ENCODE results near the gene NR1I3.

NR1I3 gene, protein sequence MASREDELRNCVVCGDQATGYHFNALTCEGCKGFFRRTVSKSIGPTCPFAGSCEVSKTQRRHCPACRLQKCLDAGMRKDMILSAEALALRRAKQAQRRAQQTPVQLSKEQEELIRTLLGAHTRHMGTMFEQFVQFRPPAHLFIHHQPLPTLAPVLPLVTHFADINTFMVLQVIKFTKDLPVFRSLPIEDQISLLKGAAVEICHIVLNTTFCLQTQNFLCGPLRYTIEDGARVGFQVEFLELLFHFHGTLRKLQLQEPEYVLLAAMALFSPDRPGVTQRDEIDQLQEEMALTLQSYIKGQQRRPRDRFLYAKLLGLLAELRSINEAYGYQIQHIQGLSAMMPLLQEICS

DNA sequence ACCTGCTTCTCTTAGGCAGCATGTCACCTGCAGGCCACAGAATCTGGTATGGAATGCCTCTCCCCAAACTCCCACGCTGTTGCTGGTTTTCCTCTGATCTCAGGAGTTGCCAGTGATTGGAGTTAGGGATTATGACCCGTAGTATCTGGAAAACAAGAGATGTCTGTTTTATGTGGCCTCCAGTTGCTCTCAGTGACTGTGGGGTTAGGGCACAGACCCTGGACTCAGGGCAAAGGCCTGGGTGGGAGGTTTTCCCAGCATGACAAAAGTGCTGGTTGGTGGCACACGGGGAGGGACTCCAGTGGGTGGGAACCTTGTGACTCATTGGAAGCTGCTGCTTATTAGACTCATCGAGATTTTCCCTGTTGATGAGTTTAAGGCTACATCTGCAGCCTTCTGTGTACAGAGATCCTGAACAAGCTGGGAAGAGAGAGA lies at the start of gene NR1I3:
Gene NR1I3 (minus strand): TSS at position 165 of the 435 bp plus-strand sequence. CDS start 1,638 bp downstream, outside the sequence.
- no peak for TF ChIP-seq POLR2A (IDR thresholded peaks at IDR 0.05; ENCODE audit: extremely low read depth, insufficient read length)
- TF ChIP-seq, protein P1, sequence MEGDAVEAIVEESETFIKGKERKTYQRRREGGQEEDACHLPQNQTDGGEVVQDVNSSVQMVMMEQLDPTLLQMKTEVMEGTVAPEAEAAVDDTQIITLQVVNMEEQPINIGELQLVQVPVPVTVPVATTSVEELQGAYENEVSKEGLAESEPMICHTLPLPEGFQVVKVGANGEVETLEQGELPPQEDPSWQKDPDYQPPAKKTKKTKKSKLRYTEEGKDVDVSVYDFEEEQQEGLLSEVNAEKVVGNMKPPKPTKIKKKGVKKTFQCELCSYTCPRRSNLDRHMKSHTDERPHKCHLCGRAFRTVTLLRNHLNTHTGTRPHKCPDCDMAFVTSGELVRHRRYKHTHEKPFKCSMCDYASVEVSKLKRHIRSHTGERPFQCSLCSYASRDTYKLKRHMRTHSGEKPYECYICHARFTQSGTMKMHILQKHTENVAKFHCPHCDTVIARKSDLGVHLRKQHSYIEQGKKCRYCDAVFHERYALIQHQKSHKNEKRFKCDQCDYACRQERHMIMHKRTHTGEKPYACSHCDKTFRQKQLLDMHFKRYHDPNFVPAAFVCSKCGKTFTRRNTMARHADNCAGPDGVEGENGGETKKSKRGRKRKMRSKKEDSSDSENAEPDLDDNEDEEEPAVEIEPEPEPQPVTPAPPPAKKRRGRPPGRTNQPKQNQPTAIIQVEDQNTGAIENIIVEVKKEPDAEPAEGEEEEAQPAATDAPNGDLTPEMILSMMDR (IDR thresholded peaks at IDR 0.05; ENCODE audit: low read depth, low read length), result no peak
- TF ChIP-seq, protein P2, sequence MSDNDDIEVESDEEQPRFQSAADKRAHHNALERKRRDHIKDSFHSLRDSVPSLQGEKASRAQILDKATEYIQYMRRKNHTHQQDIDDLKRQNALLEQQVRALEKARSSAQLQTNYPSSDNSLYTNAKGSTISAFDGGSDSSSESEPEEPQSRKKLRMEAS (IDR thresholded peaks at IDR 0.05; ENCODE audit: low read depth, low read length), result no peak
- no peak for TF ChIP-seq MYC (IDR thresholded peaks at IDR 0.05; ENCODE audit: low read depth, low read length)
- H3K4me3 ChIP-seq (ENCODE audit: low read depth, low read length), result no peak within 1 kb of the TSS

DNA sequence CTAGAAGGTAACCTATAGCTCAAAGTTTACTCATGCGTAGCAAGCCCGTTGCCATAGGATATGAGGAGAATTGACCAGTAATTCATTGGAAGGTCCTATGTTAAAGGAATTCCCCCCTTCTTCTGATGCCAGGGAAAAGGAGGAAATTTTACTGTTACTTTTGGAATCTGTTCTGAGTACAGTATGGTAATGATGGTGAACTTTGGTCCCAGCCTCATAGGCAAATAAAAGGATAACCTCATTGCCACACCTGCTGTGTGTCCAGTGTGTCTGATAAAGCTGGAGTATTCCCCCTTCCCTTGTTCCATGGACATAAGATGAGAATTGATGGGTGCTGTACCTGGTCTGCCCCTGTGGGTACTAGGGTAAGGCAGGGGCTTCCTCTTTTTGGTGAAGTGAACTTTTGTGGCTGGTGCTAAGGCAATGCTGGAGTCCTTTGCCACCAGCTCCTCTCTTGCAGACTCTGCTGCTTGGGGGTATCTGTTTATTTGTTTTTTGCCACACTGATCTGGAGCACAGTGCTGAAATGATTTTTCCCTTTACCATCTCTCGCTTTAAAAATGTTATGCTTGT lies 49.6 kb upstream of the NR1I3 start:
- TF ChIP-seq, protein P1 (IDR thresholded peaks at IDR 0.05; ENCODE audit: low read depth, low read length), result no peak
- TF ChIP-seq MYC (IDR thresholded peaks at IDR 0.05; ENCODE audit: low read depth, low read length), result no peak
- TF ChIP-seq, protein P2 (IDR thresholded peaks at IDR 0.05; ENCODE audit: low read depth, low read length), result no peak
- no peak for TF ChIP-seq POLR2A (IDR thresholded peaks at IDR 0.05; ENCODE audit: extremely low read depth, insufficient read length)
- DNase-seq (ENCODE audit: low read depth), result peak; percentile 21

More for the DNA sequence above, at the start of gene NR1I3:
- no peak for DNase-seq (ENCODE audit: low read depth)

DNA sequence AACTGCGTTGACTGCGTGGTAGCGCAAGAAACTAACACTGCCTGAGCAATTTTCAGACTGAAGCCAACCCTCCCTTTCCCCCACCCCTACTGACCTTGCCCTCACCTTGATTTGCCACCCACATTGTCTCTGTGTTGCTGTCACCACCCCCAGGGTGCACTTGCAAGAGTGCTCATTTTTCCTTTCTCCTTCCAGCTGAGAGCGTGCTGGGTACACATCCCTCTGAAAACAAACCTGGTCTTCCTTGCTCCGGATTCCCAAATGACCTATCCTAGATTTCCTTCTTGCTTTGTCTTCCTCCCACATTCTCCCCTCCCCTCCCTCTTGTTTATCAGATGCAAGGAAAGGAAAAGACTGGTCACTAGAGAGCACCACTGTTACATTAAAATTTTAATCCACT lies 47.5 kb upstream of the NR1I3 start:
- DNase-seq (ENCODE audit: low read depth), result no peak
- no peak for TF ChIP-seq MYC (IDR thresholded peaks at IDR 0.05; ENCODE audit: low read depth, low read length)
- no peak for TF ChIP-seq POLR2A (IDR thresholded peaks at IDR 0.05; ENCODE audit: extremely low read depth, insufficient read length)
- TF ChIP-seq, protein P2 (IDR thresholded peaks at IDR 0.05; ENCODE audit: low read depth, low read length), result no peak
- TF ChIP-seq, protein P1 (IDR thresholded peaks at IDR 0.05; ENCODE audit: low read depth, low read length), result no peak
- no peak overlapping the region for H3K4me3 ChIP-seq (ENCODE audit: low read depth, low read length)

More for the DNA sequence above, 49.6 kb upstream of the NR1I3 start:
- H3K4me3 ChIP-seq (ENCODE audit: low read depth, low read length), result no peak overlapping the region

DNA sequence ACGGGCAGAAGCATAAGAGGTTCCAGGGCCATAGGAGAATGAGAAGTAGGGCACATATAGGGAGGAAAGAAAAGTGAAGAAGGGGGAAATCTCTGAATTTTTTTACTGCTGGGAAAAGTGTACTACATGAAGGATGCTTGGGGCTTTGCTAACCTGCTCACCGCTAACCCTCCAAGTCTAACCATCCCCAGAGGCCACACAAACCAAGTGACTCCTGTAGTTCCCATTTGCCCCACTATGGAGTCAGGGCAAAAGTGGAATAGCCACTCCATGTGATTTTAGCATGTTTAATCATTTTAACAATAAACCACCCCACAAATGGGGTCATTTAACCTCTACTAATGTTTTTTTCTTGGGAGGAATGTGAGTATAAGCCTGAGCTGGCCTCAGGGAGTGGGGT lies 47.1 kb upstream of the NR1I3 start:
- DNase-seq (ENCODE audit: low read depth), result no peak
- H3K4me3 ChIP-seq (ENCODE audit: low read depth, low read length), result no peak overlapping the region
- no peak for TF ChIP-seq POLR2A (IDR thresholded peaks at IDR 0.05; ENCODE audit: extremely low read depth, insufficient read length)

DNA sequence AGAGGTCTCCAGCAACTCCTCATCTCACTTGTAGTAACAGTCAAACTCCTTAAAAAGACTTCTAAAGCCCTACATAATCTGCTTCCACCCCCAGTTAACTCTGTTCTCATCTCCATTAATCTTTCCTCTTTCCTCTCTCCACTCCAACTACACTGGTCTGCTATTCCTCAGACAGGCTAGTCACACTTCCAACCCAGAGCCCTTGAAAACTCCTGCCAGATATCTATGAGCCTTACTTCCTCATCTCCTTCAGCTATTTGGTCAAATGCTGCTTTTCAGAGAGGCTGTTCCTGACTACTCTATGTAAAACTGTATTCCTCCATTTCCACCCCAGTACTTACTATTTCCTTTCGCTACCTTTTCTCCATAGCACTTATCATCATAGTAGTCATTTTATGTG lies 45.0 kb upstream of the NR1I3 start:
- no peak for TF ChIP-seq MYC (IDR thresholded peaks at IDR 0.05; ENCODE audit: low read depth, low read length)
- TF ChIP-seq, protein P2 (IDR thresholded peaks at IDR 0.05; ENCODE audit: low read depth, low read length), result no peak
- TF ChIP-seq POLR2A (IDR thresholded peaks at IDR 0.05; ENCODE audit: extremely low read depth, insufficient read length), result no peak
- TF ChIP-seq, protein P1 (IDR thresholded peaks at IDR 0.05; ENCODE audit: low read depth, low read length), result no peak
- no peak overlapping the region for H3K4me3 ChIP-seq (ENCODE audit: low read depth, low read length)
- no peak for DNase-seq (ENCODE audit: low read depth)

DNA sequence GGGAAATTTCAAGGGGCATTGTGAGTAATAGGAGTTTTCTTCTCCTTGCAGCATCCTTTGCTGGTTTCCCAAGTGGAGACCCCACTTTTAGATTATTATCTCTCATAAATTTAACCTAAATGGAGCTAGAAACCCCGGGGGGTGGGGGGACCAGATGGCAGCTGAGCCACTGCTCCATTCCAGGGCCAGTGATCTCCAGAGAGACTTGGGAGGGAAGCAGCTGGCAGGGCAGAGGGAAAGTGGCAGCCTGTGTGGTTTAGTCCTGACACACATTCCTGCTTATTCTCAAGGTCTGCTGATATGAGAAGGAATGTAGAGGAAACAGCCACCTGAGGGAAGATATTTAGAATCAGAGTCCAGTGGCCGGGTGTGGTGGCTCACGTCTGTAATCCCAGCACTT lies 36.9 kb upstream of the NR1I3 start:
- TF ChIP-seq POLR2A (IDR thresholded peaks at IDR 0.05; ENCODE audit: extremely low read depth, insufficient read length), result no peak
- TF ChIP-seq, protein P1 (IDR thresholded peaks at IDR 0.05; ENCODE audit: low read depth, low read length), result no peak
- TF ChIP-seq, protein P2 (IDR thresholded peaks at IDR 0.05; ENCODE audit: low read depth, low read length), result no peak
- TF ChIP-seq MYC (IDR thresholded peaks at IDR 0.05; ENCODE audit: low read depth, low read length), result no peak
- DNase-seq (ENCODE audit: low read depth), result no peak
- no peak overlapping the region for H3K4me3 ChIP-seq (ENCODE audit: low read depth, low read length)
